Sigmoid colon (tissue), 7 donors: ENCODE data around the gene DRD1. TPM values are rescaled to one million over a fixed set of nuclear protein-coding genes. Genes with fewer than 3 reads are reported as not detected.
"Not testable (repeated sequence)": the region's sequence is repeated elsewhere in the genome, so short reads cannot be mapped to it uniquely, and the experiment has no call there.

Experiments
- DNase-seq: peaks from one replicate; pipeline ENCODE4 v3.0.0-alpha.2; 2019
- H3K27ac ChIP-seq, 4 donors: fragments of 200-600 bp; sonication (generic); one replicate each; pipeline ENCODE4 v1.5.1; 2016 to 2019; ENCODE audit warnings: mild to moderate bottlenecking in 1 of 4
- H3K27me3 ChIP-seq, 3 donors: fragments of 200-600 bp; sonication (generic); one replicate each; pipeline ENCODE4 v1.5.1; 2019; ENCODE audit warnings: mild to moderate bottlenecking in 1 of 3
- H3K36me3 ChIP-seq, 4 donors: fragments of 200-600 bp; sonication (generic); one replicate each; pipeline ENCODE4 v1.5.1; 2016 to 2019
- H3K4me1 ChIP-seq, 4 donors: fragments of 200-600 bp; sonication (generic); one replicate each; pipeline ENCODE4 v1.5.1; 2017 to 2019
- H3K4me3 ChIP-seq, 4 donors: fragments of 200-600 bp; sonication (generic); one replicate each; pipeline ENCODE4 v1.5.1; 2017 to 2019; ENCODE audit warnings: mild to moderate bottlenecking in 2 of 4, moderate library complexity in 1 of 4
- H3K9me3 ChIP-seq, 4 donors: fragments of 200-600 bp in 3 of 4; sonication (generic) in 3 of 4; one replicate each; pipeline versions ENCODE4 v1.5.1 to v1.6.1; 2013 to 2019
- EP300 ChIP-seq, 4 donors: sonication (generic); formaldehyde crosslinking; IDR thresholded peaks; one replicate each; pipeline ENCODE4 v1.6.1; 2017; ENCODE audit warnings: antibody characterized with exemption in 4 of 4
- POLR2A ChIP-seq, 2 donors: fragments of 450-650 bp; IDR thresholded peaks; one replicate each; pipeline ENCODE4 v1.6.1; 2016; ENCODE audit warnings: antibody characterized with exemption in 2 of 2, mild to moderate bottlenecking in 2 of 2, moderate library complexity in 2 of 2
- POLR2AphosphoS5 ChIP-seq, 4 donors: sonication (generic); formaldehyde crosslinking; IDR thresholded peaks; one replicate each; pipeline ENCODE4 v1.6.1; 2017; ENCODE audit warnings: antibody characterized with exemption in 4 of 4
- WGBS, 2 donors: extraction: QIAGEN DNeasy Blood & Tissue Kit; methylation state at CpG; one replicate each; pipeline ENCODE4 v1.1.7; 2013; 5-methylcytosine and 5-hydroxymethylcytosine counted together
- intact Hi-C: fragments of 100-400 bp; cut with DNase I; formaldehyde crosslinking; loops from one replicate; pipeline ENCODE4 v1.15.1; 2023
- polyA plus RNA-seq, 3 donors: library from polyadenylated mRNA; stranded (reverse); fragments of 200-250 nt; gene quantifications; one replicate each; pipeline ENCODE4 v1.2.3, GENCODE V29; 2013
- total RNA-seq, 4 donors: library from RNA; depleted of rRNA; stranded (reverse); fragments of >200 nt; gene quantifications; one replicate each; pipeline ENCODE4 v1.1.0, GENCODE V29; 2016
- TF ChIP-seq, protein P1 (sequence below), 4 experiments: fragments of 450-650 bp in 3 of 4; fragments of 200-600 bp in 1 of 4; IDR thresholded peaks; one replicate each; pipeline ENCODE4 v1.5.1; 2016 to 2019; ENCODE audit warnings: antibody characterized with exemption in 4 of 4, mild to moderate bottlenecking in 3 of 4, moderate library complexity in 2 of 4
- donor health status: healthy with polysubstance abuse.
- donor health status: Bipolar disorder and iron deficiency.
- donor health status: healthy.

DRD1 gene
- total and polyA plus RNA-seq, 7 donors: 0.06 TPM; not detected in 6

DNA sequence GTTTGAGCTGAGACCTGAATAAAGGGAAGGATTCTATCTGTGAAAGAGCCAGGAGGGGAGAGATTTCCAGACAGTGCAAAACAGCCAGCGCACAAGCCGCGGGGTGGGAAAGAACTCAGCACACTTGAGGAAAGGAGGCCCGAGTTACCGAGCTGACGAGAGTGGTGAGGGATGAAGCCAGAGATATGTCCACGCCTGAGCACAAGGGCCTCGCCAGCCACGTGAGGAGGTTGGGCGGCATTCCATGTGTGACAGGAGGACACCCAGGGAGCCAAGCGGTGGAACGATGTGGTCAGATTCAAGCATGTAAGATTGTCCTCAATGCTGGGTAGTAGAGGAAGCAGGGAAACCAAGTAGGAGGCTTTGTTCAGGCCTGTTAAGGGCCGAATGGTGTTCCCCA is 17.4 kb upstream of the DRD1 start:
- intact Hi-C loops: no loop called here

DNA sequence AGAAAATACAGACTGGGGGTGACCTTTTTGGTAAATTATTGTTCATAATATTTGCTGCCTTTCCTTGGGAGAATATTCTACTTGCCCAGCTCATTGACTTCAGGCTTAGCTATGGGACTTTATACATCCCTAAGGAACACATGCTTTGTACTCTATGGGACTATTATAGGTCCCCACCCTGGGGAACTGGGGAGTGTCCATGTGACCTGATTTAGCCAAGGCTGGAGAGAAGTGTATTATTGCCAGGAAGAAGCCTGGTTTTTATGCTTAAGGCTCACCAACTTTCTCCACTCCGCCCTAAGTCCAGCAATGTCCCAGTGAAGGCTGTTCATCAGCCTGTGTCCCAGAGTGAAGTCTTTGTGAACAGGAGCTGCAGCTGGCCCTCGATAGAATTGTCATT is 16.6 kb upstream of the DRD1 start:
- Histone ChIP-seq H3K4me1 (no peaks in the 10 kb centered on the region), H3K36me3 (no peaks in the 10 kb centered on the region), H3K27ac (no peak overlapping the region), H3K9me3 (no peaks in the 10 kb centered on the region), H3K4me3 (no peak overlapping the region), H3K27me3 (peaks cover 0 to 10% (median 0%) of the 10 kb centered on the region in 3 donors)
- intact Hi-C loops: no loop called here
- TF ChIP-seq POLR2A (IDR thresholded peaks at IDR 0.05) (no peak), EP300 (IDR thresholded peaks at IDR 0.05) (no peak), POLR2AphosphoS5 (IDR thresholded peaks at IDR 0.05) (no peak)
- TF ChIP-seq, protein P1, sequence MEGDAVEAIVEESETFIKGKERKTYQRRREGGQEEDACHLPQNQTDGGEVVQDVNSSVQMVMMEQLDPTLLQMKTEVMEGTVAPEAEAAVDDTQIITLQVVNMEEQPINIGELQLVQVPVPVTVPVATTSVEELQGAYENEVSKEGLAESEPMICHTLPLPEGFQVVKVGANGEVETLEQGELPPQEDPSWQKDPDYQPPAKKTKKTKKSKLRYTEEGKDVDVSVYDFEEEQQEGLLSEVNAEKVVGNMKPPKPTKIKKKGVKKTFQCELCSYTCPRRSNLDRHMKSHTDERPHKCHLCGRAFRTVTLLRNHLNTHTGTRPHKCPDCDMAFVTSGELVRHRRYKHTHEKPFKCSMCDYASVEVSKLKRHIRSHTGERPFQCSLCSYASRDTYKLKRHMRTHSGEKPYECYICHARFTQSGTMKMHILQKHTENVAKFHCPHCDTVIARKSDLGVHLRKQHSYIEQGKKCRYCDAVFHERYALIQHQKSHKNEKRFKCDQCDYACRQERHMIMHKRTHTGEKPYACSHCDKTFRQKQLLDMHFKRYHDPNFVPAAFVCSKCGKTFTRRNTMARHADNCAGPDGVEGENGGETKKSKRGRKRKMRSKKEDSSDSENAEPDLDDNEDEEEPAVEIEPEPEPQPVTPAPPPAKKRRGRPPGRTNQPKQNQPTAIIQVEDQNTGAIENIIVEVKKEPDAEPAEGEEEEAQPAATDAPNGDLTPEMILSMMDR (IDR thresholded peaks at IDR 0.05): no peak
- WGBS, 2 donors: 71 to 93% methylated on average over 2 of the region's 2 CpGs
- DNase-seq: no peak

More for the DNA sequence above, 17.4 kb upstream of the DRD1 start:
- DNase-seq: no peak
- H3K4me1 ChIP-seq: no peaks in the 10 kb centered on the region
- no peak overlapping the region for H3K4me3 ChIP-seq
- 91 to 95% methylated on average over 13 of the region's 13 CpGs for WGBS, 2 donors
- no peaks in the 10 kb centered on the region for H3K36me3 ChIP-seq
- H3K27ac ChIP-seq: no peak overlapping the region
- no peak for TF ChIP-seq POLR2AphosphoS5 (IDR thresholded peaks at IDR 0.05)
- no peak for TF ChIP-seq POLR2A (IDR thresholded peaks at IDR 0.05)
- TF ChIP-seq EP300 (IDR thresholded peaks at IDR 0.05): no peak
- H3K9me3 ChIP-seq: no peaks in the 10 kb centered on the region
- H3K27me3 ChIP-seq: peaks cover 0 to 2% (median 0%) of the 10 kb centered on the region in 3 donors

DNA sequence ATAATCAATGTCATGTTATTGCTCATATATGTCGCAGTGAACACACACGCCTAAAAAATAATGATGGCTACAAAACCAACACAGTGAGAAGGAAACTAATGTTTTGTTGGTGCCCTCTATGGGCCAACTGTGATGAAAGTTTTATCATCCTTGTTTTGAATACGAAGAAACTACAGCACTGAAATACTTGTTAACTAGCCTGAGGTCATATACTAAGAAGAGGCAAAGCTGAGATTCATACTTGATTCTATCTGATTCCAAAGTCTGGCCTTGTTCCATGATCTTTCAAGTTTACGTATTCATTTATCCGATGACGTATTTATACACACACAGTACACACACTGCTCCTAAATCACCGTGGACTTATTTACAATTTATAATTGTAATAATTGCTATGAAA is 16.1 kb upstream of the DRD1 start:
- DNase-seq: no peak
- intact Hi-C loops: no loop called here
- 45 to 63% methylated on average over 7 of the region's 7 CpGs for WGBS, 2 donors

DNA sequence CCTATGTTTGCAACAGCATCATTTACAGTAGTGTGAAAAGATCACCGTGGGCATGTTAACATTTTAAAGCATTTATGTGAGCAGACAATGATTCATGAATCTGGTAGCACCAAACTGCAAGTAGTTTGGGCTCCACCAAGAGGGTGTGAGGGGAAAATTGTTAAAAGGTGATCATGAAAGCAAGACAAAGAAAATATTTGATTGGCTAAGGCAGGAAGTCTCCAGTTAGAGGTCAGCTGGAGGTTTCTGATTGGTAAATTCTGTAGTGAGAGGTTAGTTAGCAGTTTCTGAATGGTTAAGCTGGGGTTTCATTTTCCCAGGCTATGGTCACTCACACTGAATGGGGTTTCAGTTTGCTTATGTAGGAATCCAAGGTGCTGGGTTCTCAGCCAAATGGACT is 13.5 kb upstream of the DRD1 start:
- intact Hi-C loops: no loop called here
- no peak for TF ChIP-seq EP300 (IDR thresholded peaks at IDR 0.05)
- TF ChIP-seq POLR2A (IDR thresholded peaks at IDR 0.05): no peak
- TF ChIP-seq POLR2AphosphoS5 (IDR thresholded peaks at IDR 0.05): no peak
- TF ChIP-seq, protein P1 (IDR thresholded peaks at IDR 0.05): no peak

More for the DNA sequence above, 16.1 kb upstream of the DRD1 start:
- peaks cover 0 to 12% (median 0%) of the 10 kb centered on the region in 3 donors for H3K27me3 ChIP-seq
- H3K4me1 ChIP-seq: no peaks in the 10 kb centered on the region
- no peak overlapping the region for H3K4me3 ChIP-seq
- TF ChIP-seq, protein P1 (IDR thresholded peaks at IDR 0.05): no peak
- no peaks in the 10 kb centered on the region for H3K36me3 ChIP-seq
- H3K9me3 ChIP-seq: no peaks in the 10 kb centered on the region
- no peak overlapping the region for H3K27ac ChIP-seq

DNA sequence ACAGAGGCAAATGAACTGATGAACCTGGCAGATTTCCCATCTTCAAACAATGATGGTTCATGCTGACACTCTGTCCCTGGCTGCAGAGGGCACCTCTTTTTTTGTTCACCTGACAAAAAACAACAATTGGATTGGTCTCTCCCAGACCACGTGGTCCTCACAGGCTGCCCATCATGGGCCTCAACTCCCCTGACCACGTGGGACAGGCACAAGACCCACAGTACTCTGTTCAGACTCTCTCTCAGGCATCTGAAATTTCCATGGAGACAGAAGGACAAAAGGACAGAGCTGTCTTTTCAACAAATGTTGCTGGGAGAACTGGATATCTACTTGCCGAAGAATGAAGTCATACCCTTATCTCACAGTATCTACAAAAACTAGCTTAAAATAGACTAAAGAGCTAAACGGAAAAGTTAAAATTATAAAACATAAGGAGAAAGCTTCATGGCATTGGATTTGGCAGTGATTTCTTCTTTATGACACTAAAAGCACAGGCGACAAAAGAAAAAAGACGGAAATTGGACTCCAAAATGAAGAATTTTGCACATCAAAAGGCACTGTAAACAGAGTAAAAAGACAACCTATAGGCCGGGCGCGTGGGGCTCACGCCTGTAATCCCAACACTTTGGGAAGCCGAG is 12.2 kb upstream of the DRD1 start:
- no peaks in the 10 kb centered on the region for H3K36me3 ChIP-seq
- H3K27me3 ChIP-seq: peaks cover 0 to 30% (median 5%) of the 10 kb centered on the region in 3 donors
- DNase-seq: no peak
- no peak for TF ChIP-seq POLR2AphosphoS5 (IDR thresholded peaks at IDR 0.05)
- TF ChIP-seq, protein P1 (IDR thresholded peaks at IDR 0.05): no peak
- no peak for TF ChIP-seq POLR2A (IDR thresholded peaks at IDR 0.05)
- TF ChIP-seq EP300 (IDR thresholded peaks at IDR 0.05): no peak
- intact Hi-C loops: no loop called here
- no peak overlapping the region for H3K27ac ChIP-seq
- no peak overlapping the region for H3K4me3 ChIP-seq
- H3K4me1 ChIP-seq: no peaks in the 10 kb centered on the region
- WGBS, 2 donors: 82 to 89% methylated on average over 11 of the region's 11 CpGs
- H3K9me3 ChIP-seq: no peaks in the 10 kb centered on the region

More for the DNA sequence above, 13.5 kb upstream of the DRD1 start:
- H3K27me3 ChIP-seq: peaks cover 0 to 30% (median 5%) of the 10 kb centered on the region in 3 donors
- no peaks in the 10 kb centered on the region for H3K9me3 ChIP-seq
- H3K36me3 ChIP-seq: no peaks in the 10 kb centered on the region
- WGBS, 2 donors: 33 to 67% methylated on average over 1 of the region's 1 CpG
- no peak overlapping the region for H3K27ac ChIP-seq
- no peak overlapping the region for H3K4me3 ChIP-seq
- no peak for DNase-seq
- H3K4me1 ChIP-seq: no peaks in the 10 kb centered on the region

DNA sequence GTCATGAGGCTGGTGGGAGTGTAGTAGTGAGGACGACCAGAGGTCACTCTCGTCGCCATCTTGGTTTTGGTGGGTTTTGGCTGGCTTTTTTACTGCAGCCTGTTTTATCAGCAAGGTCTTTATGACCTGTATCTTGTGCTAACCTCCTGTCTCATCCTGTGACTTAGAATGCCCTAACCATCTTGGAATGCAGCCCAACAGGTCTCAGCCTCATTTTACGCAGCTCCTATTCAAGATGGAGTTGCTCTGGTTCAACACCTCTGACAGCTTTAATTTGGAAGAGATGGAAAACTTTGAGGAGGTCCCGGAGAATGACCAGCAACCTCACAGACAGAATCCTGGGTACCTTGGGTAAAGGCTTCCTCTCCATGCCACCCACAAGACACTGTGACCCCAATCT is 10.4 kb upstream of the DRD1 start:
- peaks cover 0 to 30% (median 5%) of the 10 kb centered on the region in 3 donors for H3K27me3 ChIP-seq
- H3K4me1 ChIP-seq, DNase-seq, intact Hi-C loops, H3K36me3 ChIP-seq, H3K27ac ChIP-seq, H3K4me3 ChIP-seq, H3K9me3 ChIP-seq: not testable (repeated sequence)
- WGBS, 2 donors: 87 to 90% methylated on average over 5 of the region's 5 CpGs
